Retinal pigment epithelial cell (primary cell): ENCODE data around the gene YIPF3.
"Not testable (repeated sequence)": the region's sequence is repeated elsewhere in the genome, so short reads cannot be mapped to it uniquely, and the experiment has no call there.

Source experiments
- DNase-seq: peaks from one replicate; pipeline ENCODE4 v3.0.0-alpha.2; 2010; ENCODE audit warnings: low read depth
- H3K4me3 ChIP-seq: 2 replicates; pipeline ENCODE4 v1.5.1; 2011; ENCODE audit warnings: mild to moderate bottlenecking, low read length, control low read depth, moderate library complexity
- CTCF ChIP-seq: conservative IDR thresholded peaks from 2 replicates; pipeline ENCODE4 v1.5.1; 2011; ENCODE audit warnings: low read depth, low read length, control low read depth, inconsistent platforms

The YIPF3 gene

GRCh38 chr6:43468748-43469681, 47.7 kb downstream of the YIPF3 start:
- TF ChIP-seq CTCF, result no peak
- H3K4me3 ChIP-seq, result no peak overlapping the region
- DNase-seq, result no peak

GRCh38 chr6:43468240-43468639, 48.5 kb downstream of the YIPF3 start:
- H3K4me3 ChIP-seq, result no peak overlapping the region
- no peak for TF ChIP-seq CTCF
- no peak for DNase-seq

GRCh38 chr6:43467752-43468151, 49.0 kb downstream of the YIPF3 start:
- DNase-seq, result no peak
- H3K4me3 ChIP-seq, result no peak overlapping the region
- no peak for TF ChIP-seq CTCF

GRCh38 chr6:43467265-43467664, 49.5 kb downstream of the YIPF3 start:
- not testable (repeated sequence) for H3K4me3 ChIP-seq, DNase-seq

GRCh38 chr6:43465948-43466347, 50.8 kb downstream of the YIPF3 start:
- TF ChIP-seq CTCF, result no peak
- no peak for DNase-seq
- no peak overlapping the region for H3K4me3 ChIP-seq

- no peak for TF ChIP-seq CTCF
Observed at GRCh38 chr6:43464337-43464736, 52.4 kb downstream of the YIPF3 start.

GRCh38 chr6:43461936-43462335, 54.8 kb downstream of the YIPF3 start:
- TF ChIP-seq CTCF, result no peak
- H3K4me3 ChIP-seq, result no peak overlapping the region
- DNase-seq, result no peak

More at GRCh38 chr6:43464337-43464736, 52.4 kb downstream of the YIPF3 start:
- DNase-seq, result no peak
- no peak overlapping the region for H3K4me3 ChIP-seq
